ENCODE results near the gene LMBRD1.

GRCh38 chr6:69761853-69762252 is 35.0 kb downstream of the LMBRD1 start:
- TF ChIP-seq POLR2A (IDR thresholded peaks at IDR 0.05) (no peak), EP300 (IDR thresholded peaks at IDR 0.05) (no peak), CTCF (IDR thresholded peaks at IDR 0.05) (no peak)

Measured in ovary (tissue), 3 donors.